HEK293T (cell line): Measurements from ENCODE around the gene PTPN7.

Experiments
- CTCF ChIA-PET: fragments of 350-600 bp; formaldehyde crosslinking; extraction: SDS; loops from one replicate; lab custom pipeline; 2021; ENCODE audit warnings: antibody characterized with exemption, inconsistent platforms; lab: Yijun Ruan, JAX
- POLR2A ChIA-PET: fragments of 350-600 bp; formaldehyde crosslinking; extraction: SDS; loops from one replicate; lab custom pipeline; 2020; ENCODE audit warnings: antibody characterized with exemption, inconsistent platforms; lab: Yijun Ruan, JAX
- DNase-seq: peaks from one replicate; pipeline ENCODE4 v3.0.0; 2012; ENCODE audit warnings: mixed read lengths; ENCODE audit errors: extremely low spot score
- ARNT ChIP-seq: fragments of 450-650 bp; IDR thresholded peaks from 2 replicates; pipeline ENCODE4 v1.6.1; 2017; ENCODE audit warnings: mild to moderate bottlenecking
- BHLHE40 ChIP-seq: fragments of 450-650 bp; IDR thresholded peaks from 2 replicates; pipeline ENCODE4 v1.6.1; 2016; ENCODE audit warnings: mild to moderate bottlenecking, moderate library complexity, borderline replicate concordance
- CTBP1 ChIP-seq: fragments of 450-650 bp; IDR thresholded peaks from 2 replicates; pipeline ENCODE4 v1.6.1; 2016; ENCODE audit warnings: borderline replicate concordance
- ELF4 ChIP-seq: fragments of 450-650 bp; IDR thresholded peaks from 2 replicates; pipeline ENCODE4 v1.6.1; 2017; ENCODE audit warnings: antibody characterized with exemption
- FOXA1 ChIP-seq: fragments of 450-650 bp; IDR thresholded peaks from 2 replicates; pipeline ENCODE4 v1.6.1; 2016; ENCODE audit warnings: mild to moderate bottlenecking
- FOXK2 ChIP-seq: fragments of 450-650 bp; IDR thresholded peaks from 2 replicates; pipeline ENCODE4 v1.6.1; 2016; ENCODE audit warnings: mild to moderate bottlenecking
- FOXM1 ChIP-seq: fragments of 450-650 bp; IDR thresholded peaks from 2 replicates; pipeline ENCODE4 v1.6.1; 2017; ENCODE audit warnings: mild to moderate bottlenecking, borderline replicate concordance
- HDGF ChIP-seq: fragments of 450-650 bp; IDR thresholded peaks from 2 replicates; pipeline ENCODE4 v1.6.1; 2017; ENCODE audit warnings: antibody characterized with exemption, borderline replicate concordance
- L3MBTL2 ChIP-seq: fragments of 450-650 bp; conservative IDR thresholded peaks from 2 replicates; pipeline ENCODE4 v1.6.1; 2016; ENCODE audit warnings: mild to moderate bottlenecking
- LEF1 ChIP-seq: fragments of 450-650 bp; IDR thresholded peaks from 2 replicates; pipeline ENCODE4 v1.6.1; 2017; ENCODE audit warnings: mild to moderate bottlenecking, borderline replicate concordance
- NFRKB ChIP-seq: fragments of 450-650 bp; IDR thresholded peaks from 2 replicates; pipeline ENCODE4 v1.6.1; 2016; ENCODE audit warnings: mild to moderate bottlenecking, moderate library complexity
- PKNOX1 ChIP-seq: fragments of 450-650 bp; IDR thresholded peaks from 2 replicates; pipeline ENCODE4 v1.6.1; 2016
- SP1 ChIP-seq: fragments of 450-650 bp; IDR thresholded peaks from 2 replicates; pipeline ENCODE4 v1.6.1; 2017
- SUZ12 ChIP-seq: fragments of 450-650 bp; IDR thresholded peaks from 2 replicates; pipeline ENCODE4 v1.6.1; 2016; ENCODE audit warnings: mild to moderate bottlenecking
- TARDBP ChIP-seq: fragments of 450-650 bp; IDR thresholded peaks from 2 replicates; pipeline ENCODE4 v1.6.1; 2016
- ZNF384 ChIP-seq: fragments of 450-650 bp; IDR thresholded peaks from 2 replicates; pipeline ENCODE4 v1.6.1; 2016

The PTPN7 gene

GRCh38 chr1:202158810-202159533, 1.4 kb downstream of the PTPN7 start:
- DNase-seq, result no peak
- ChIA-PET CTCF (no interaction called here), POLR2A (no interaction called here)
- no peak for TF ChIP-seq ARNT
- no peak for TF ChIP-seq SP1
- no peak for TF ChIP-seq TARDBP
- no peak for TF ChIP-seq FOXM1
- no peak for TF ChIP-seq FOXA1
- no peak for TF ChIP-seq L3MBTL2
- no peak for TF ChIP-seq ZNF384
- TF ChIP-seq FOXK2, result no peak

- DNase-seq, result no peak
- TF ChIP-seq LEF1 (no peak), L3MBTL2 (no peak), NFRKB (no peak), CTBP1 (no peak), TARDBP (no peak), SP1 (no peak), FOXM1 (no peak), PKNOX1 (no peak), FOXA1 (no peak), ELF4 (no peak), ARNT (no peak)
- ChIA-PET CTCF (no interaction called here), POLR2A (no interaction called here)
These were observed 2.5 kb downstream of the PTPN7 start for GRCh38 chr1:202157945-202158344.

GRCh38 chr1:202156590-202156989, 3.8 kb downstream of the PTPN7 start:
- DNase-seq, result no peak
- ChIA-PET CTCF (interaction anchor here (2.5 kb wide), 1 partner anchor 10 kb away, joined by 13 read pairs; no protein-coding TSS in a partner anchor), POLR2A (interaction anchor here (0.9 kb wide), 1 partner anchor 10 kb away, joined by 3 read pairs; no protein-coding TSS in a partner anchor)
- TF ChIP-seq ELF4 (no peak), FOXK2 (no peak), HDGF (no peak), LEF1 (no peak)

GRCh38 chr1:202155478-202156021, 4.9 kb downstream of the PTPN7 start:
- no peak for DNase-seq
- TF ChIP-seq ELF4 (no peak), TARDBP (no peak)
- POLR2A ChIA-PET, result interaction anchor here (1.7 kb wide), 1 partner anchor 12 kb away, joined by 9 read pairs; the partner anchor contains the start of gene ARL8A
- CTCF ChIA-PET, result interaction anchor here (0.6 to 2.5 kb wide), 14 partner anchors 8 to 151 kb away, joined by 3 to 13 read pairs (median 4); no protein-coding TSS in a partner anchor

GRCh38 chr1:202154766-202155477, 5.5 kb downstream of the PTPN7 start:
- POLR2A ChIA-PET, result interaction anchor here (0.6 to 1.7 kb wide), 2 partner anchors 11 to 1287 kb away, joined by 3 to 9 read pairs; partner anchors contain the start of gene ARL8A
- peak; percentile 81 for DNase-seq

GRCh38 chr1:202154148-202154765, 6.1 kb downstream of the PTPN7 start:
- DNase-seq, result no peak
- POLR2A ChIA-PET, result interaction anchor here (0.6 to 1.7 kb wide), 3 partner anchors 11 to 1425 kb away, joined by 3 to 9 read pairs (median 3); partner anchors contain the start of gene ARL8A
- TF ChIP-seq TARDBP (no peak), SUZ12 (no peak), ELF4 (no peak), FOXK2 (no peak), FOXA1 (no peak), ARNT (no peak), PKNOX1 (no peak), LEF1 (no peak), HDGF (no peak), BHLHE40 (no peak)
- CTCF ChIA-PET, result interaction anchor here (0.5 to 2.5 kb wide), 19 partner anchors 8 to 513 kb away, joined by 3 to 13 read pairs (median 4); partner anchors contain the start of genes ARL8A, GPR37L1 and UBE2T

More at GRCh38 chr1:202154766-202155477, 5.5 kb downstream of the PTPN7 start:
- TF ChIP-seq ELF4 (no peak), ZNF384 (no peak), PKNOX1 (peak; percentile 63), HDGF (no peak)
- CTCF ChIA-PET, result interaction anchor here (0.5 to 2.5 kb wide), 21 partner anchors 8 to 187 kb away, joined by 3 to 13 read pairs (median 4); partner anchors contain the start of genes ARL8A, GPR37L1 and UBE2T
